NCI-H1105 (cell line): ENCODE data around the gene HLF.
A peak's percentile ranks its signal among the peaks of the same experiment; 100 is the strongest.

ENCODE experiments used
- DNase-seq: peaks from one replicate; lab custom pipeline; 2025; lab: John Stamatoyannopoulos, UW

The HLF gene

GRCh38 chr17:55264645-55265298 lies at the start of gene HLF:
Gene HLF, plus strand, starts transcription at chr17:55264960. Its CDS starts 525 bp downstream, at chr17:55265485.
- peak; percentile 77 for DNase-seq

GRCh38 chr17:55215711-55216110 lies 49.0 kb upstream of the HLF start:
- DNase-seq: no peak

- no peak for DNase-seq
Measured at GRCh38 chr17:55216888-55217287, 47.9 kb upstream of the HLF start.

GRCh38 chr17:55219459-55219858 lies 45.3 kb upstream of the HLF start:
- DNase-seq: no peak

GRCh38 chr17:55219934-55220333 lies 44.8 kb upstream of the HLF start:
- no peak for DNase-seq

- DNase-seq: no peak
Measured at GRCh38 chr17:55223524-55223923, 41.2 kb upstream of the HLF start.

- DNase-seq: no peak
Measured at GRCh38 chr17:55224746-55225145, 40.0 kb upstream of the HLF start.

- DNase-seq: no peak
Measured at GRCh38 chr17:55225237-55225636, 39.5 kb upstream of the HLF start.

GRCh38 chr17:55228683-55229192 lies 36.0 kb upstream of the HLF start:
- DNase-seq: no peak

GRCh38 chr17:55229276-55229675 lies 35.5 kb upstream of the HLF start:
- DNase-seq: no peak

GRCh38 chr17:55230716-55231115 lies 34.0 kb upstream of the HLF start:
- no peak for DNase-seq

GRCh38 chr17:55233840-55234239 lies 30.9 kb upstream of the HLF start:
- DNase-seq: no peak

- DNase-seq: no peak
Measured at GRCh38 chr17:55236316-55236715, 28.4 kb upstream of the HLF start.

- DNase-seq: no peak
Measured at GRCh38 chr17:55237268-55237667, 27.5 kb upstream of the HLF start.

GRCh38 chr17:55237841-55238178 lies 26.9 kb upstream of the HLF start:
- DNase-seq: no peak

- peak; percentile 87 for DNase-seq
Measured at GRCh38 chr17:55238179-55238930, 26.4 kb upstream of the HLF start.

GRCh38 chr17:55238931-55239297 lies 25.8 kb upstream of the HLF start:
- DNase-seq: peak; percentile 26

- DNase-seq: no peak
Measured at GRCh38 chr17:55241097-55241496, 23.7 kb upstream of the HLF start.

- DNase-seq: no peak
Measured at GRCh38 chr17:55242476-55242875, 22.3 kb upstream of the HLF start.

- no peak for DNase-seq
Measured at GRCh38 chr17:55245986-55246385, 18.8 kb upstream of the HLF start.

GRCh38 chr17:55246583-55246982 lies 18.2 kb upstream of the HLF start:
- DNase-seq: no peak

- DNase-seq: no peak
Measured at GRCh38 chr17:55248077-55248476, 16.7 kb upstream of the HLF start.

- no peak for DNase-seq
Measured at GRCh38 chr17:55249861-55250260, 14.9 kb upstream of the HLF start.

- no peak for DNase-seq
Measured at GRCh38 chr17:55254375-55254774, 10.4 kb upstream of the HLF start.
